ENCODE data around the gene MEGF6. TPM values are rescaled to one million over a fixed set of nuclear protein-coding genes. Genes with fewer than 3 reads are reported as not detected.

Gene MEGF6
- total and polyA plus RNA-seq, 11 donors, result 1.9 to 16.2 (median 5.1) TPM

DNA sequence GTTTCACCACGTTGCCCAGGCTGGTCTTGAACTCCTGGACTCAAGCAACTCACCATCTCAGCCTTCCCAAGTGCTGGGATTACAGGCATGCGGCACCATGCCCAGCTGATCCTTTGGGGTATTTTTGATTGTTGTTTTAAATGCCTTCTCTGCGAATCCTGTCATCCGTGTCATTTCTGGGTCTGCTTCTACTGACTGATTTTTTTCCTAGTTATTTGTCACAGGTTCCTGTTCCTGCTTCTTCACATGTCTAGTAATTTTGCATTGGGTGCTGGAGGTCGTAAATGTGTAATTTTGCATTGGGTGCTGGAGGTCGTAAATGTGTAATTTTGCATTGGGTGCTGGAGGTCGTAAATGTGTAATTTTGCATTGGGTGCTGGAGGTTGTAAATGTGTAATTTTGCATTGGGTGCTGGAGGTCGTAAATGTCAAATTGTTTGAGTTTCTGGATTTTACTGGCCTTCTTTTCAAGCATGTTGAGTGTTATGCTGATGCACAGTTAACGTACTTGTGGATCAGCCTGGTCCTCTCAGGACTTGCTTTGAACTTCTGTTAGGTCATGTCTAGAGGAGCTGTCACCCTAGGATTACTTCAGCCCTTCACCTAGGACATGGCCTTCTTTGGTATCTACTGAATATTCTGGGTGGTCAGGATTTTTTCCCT lies 161.0 kb downstream of the MEGF6 start:
- intact Hi-C loops (cut with DNase I), result loop anchor here in 6 of 10 donors (5.0 kb wide), 3 partner anchors 37 to 172 kb away; no protein-coding TSS in a partner anchor
- H3K27me3 ChIP-seq, result peaks cover 0 to 25% (median 4%) of the 10 kb centered on the region in 9 donors
- no peak for DNase-seq

DNA sequence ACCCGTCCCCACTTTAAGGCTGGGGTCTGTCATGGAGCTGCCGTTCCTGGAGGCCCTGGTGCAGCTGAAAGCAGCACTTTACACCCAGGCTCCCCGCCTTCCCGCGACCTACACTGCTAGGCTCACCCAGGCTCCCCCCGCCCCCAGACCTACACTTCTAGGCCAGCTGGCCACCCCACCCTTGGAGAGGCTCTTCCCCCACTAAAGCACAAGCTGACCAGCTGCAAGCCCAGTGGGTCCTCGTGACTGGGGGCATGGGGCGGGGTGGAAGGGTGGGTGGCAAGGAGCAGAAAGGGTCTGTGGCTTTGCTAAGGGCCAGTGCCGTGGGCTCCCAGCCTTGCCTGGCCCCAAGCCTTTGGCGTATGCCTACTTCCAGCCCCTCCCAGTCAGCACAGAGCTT lies 166.6 kb downstream of the MEGF6 start:
- WGBS, 4 donors, result 69 to 80% (median 72%) methylated on average over 10 of the region's 10 CpGs
- Histone ChIP-seq H3K27me3 (peaks cover 0 to 44% (median 6%) of the 10 kb centered on the region in 9 donors), H3K27ac (no peak overlapping the region), H3K4me1 (no peaks in the 10 kb centered on the region), H3K36me3 (no peaks in the 10 kb centered on the region), H3K9me3 (peaks cover 0 to 24% (median 0%) of the 10 kb centered on the region in 12 donors), H3K4me3 (no peak overlapping the region)
- intact Hi-C loops (cut with DNase I), result no loop called here
- DNase-seq (peak in 1 of 5 donors; percentile 27), ATAC-seq (no peak)
- TF ChIP-seq POLR2A (IDR thresholded peaks at IDR 0.05), result no peak
- TF ChIP-seq, protein P1, sequence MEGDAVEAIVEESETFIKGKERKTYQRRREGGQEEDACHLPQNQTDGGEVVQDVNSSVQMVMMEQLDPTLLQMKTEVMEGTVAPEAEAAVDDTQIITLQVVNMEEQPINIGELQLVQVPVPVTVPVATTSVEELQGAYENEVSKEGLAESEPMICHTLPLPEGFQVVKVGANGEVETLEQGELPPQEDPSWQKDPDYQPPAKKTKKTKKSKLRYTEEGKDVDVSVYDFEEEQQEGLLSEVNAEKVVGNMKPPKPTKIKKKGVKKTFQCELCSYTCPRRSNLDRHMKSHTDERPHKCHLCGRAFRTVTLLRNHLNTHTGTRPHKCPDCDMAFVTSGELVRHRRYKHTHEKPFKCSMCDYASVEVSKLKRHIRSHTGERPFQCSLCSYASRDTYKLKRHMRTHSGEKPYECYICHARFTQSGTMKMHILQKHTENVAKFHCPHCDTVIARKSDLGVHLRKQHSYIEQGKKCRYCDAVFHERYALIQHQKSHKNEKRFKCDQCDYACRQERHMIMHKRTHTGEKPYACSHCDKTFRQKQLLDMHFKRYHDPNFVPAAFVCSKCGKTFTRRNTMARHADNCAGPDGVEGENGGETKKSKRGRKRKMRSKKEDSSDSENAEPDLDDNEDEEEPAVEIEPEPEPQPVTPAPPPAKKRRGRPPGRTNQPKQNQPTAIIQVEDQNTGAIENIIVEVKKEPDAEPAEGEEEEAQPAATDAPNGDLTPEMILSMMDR (IDR thresholded peaks at IDR 0.05), result no peak

More for the DNA sequence above, 161.0 kb downstream of the MEGF6 start:
- ATAC-seq, result no peak
- Histone ChIP-seq H3K4me1 (peaks cover 0 to 25% (median 10%) of the 10 kb centered on the region in 12 donors), H3K4me3 (no peak overlapping the region), H3K9me3 (peaks cover 0 to 23% (median 0%) of the 10 kb centered on the region in 12 donors), H3K36me3 (no peaks in the 10 kb centered on the region), H3K27ac (no peak overlapping the region)
- no peak for TF ChIP-seq POLR2A (IDR thresholded peaks at IDR 0.05)
- 85% methylated on average over 9 of the region's 9 CpGs for WGBS, 4 donors

DNA sequence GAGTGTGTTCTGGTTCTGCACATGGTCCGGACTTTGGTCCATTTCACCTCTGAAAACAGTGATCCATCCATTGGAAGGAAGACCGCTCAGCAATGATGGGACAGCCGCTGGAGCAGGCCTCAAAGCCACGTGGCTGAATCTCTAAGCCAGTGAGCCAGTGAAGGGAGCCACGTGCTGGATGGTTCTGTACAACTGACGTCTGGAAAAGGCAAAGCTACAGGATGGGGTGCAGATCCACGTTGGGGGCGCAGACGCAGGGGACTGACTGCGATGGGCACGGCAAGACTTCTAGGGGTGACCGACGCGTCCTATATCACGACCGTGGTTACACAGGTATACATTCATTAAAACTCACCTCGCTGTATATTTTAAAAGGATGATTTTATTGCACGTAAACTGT lies 167.0 kb downstream of the MEGF6 start:
- no peak for TF ChIP-seq POLR2A (IDR thresholded peaks at IDR 0.05)
- TF ChIP-seq, protein P1 (IDR thresholded peaks at IDR 0.05), result no peak
- no peak for ATAC-seq
- WGBS, 4 donors, result 87 to 92% (median 90%) methylated on average over 18 of the region's 18 CpGs
- intact Hi-C loops (cut with DNase I), result no loop called here
- no peaks in the 10 kb centered on the region for H3K4me1 ChIP-seq
- no peak overlapping the region for H3K27ac ChIP-seq
- no peak overlapping the region for H3K4me3 ChIP-seq
- H3K9me3 ChIP-seq, result peaks cover 0 to 24% (median 0%) of the 10 kb centered on the region in 12 donors
- H3K36me3 ChIP-seq, result no peaks in the 10 kb centered on the region
- peaks cover 0 to 48% (median 6%) of the 10 kb centered on the region in 9 donors for H3K27me3 ChIP-seq
- peak in 1 of 5 donors; percentile 19 for DNase-seq

DNA sequence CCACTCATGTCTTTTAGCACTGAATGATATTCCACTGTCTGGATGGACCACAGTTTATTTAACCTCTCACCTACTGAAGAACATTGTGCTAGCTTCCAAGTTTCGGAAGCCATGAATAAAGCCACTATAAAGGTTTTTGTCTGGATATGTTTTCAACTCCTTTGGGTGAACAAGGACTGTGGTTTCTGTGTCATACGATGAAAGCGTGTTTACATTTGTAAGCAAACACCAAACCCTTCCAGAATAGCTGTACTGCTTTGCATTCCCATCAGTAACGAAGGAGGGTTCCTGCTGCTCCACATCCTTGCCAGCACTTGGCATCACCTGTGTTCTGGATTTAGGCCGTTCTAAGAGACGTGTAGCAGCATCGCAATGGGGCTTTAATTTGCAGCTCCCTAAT lies 167.5 kb downstream of the MEGF6 start:
- Histone ChIP-seq H3K27ac (no peak overlapping the region), H3K4me3 (no peak overlapping the region), H3K36me3 (no peaks in the 10 kb centered on the region), H3K9me3 (peaks cover 0 to 24% (median 0%) of the 10 kb centered on the region in 12 donors), H3K27me3 (peaks cover 0 to 52% (median 6%) of the 10 kb centered on the region in 9 donors), H3K4me1 (no peaks in the 10 kb centered on the region)
- ATAC-seq (no peak), DNase-seq (no peak)
- TF ChIP-seq POLR2A (IDR thresholded peaks at IDR 0.05), result no peak
- TF ChIP-seq, protein P1 (IDR thresholded peaks at IDR 0.05), result no peak
- intact Hi-C loops (cut with DNase I), result no loop called here
- 77 to 85% (median 83%) methylated on average over 7 of the region's 7 CpGs for WGBS, 4 donors

All from heart left ventricle (tissue), 16 donors.